ENCODE data around the gene APCDD1. TPM values are rescaled to one million over a fixed set of nuclear protein-coding genes. Genes with fewer than 3 reads are reported as not detected.

The APCDD1 gene
- 0.08 TPM in 1 of 5 replicates, not detected in the others for total RNA-seq (2022; extraction: Qiagen RNA extraction)

GRCh38 chr18:10453806-10454680 lies at the start of gene APCDD1:
TSS of gene APCDD1 (plus strand) at chr18:10454635. CDS start at chr18:10454982, 347 bp downstream.

GRCh38 chr18:10525697-10526560 lies 71.5 kb downstream of the APCDD1 start, which contains the start of gene NAPG:
TSS of gene NAPG (plus strand) at chr18:10526027. CDS start at chr18:10526103, 76 bp downstream.

Other genes starting within 250 kb of the APCDD1 start
- gene NAPG, start 71.4 kb downstream of the APCDD1 start, total RNA-seq (2022; extraction: Qiagen RNA extraction): 8.4 to 13.7 TPM (median 11.3 TPM) in 5 replicates

Measured in A549 treated with Hydrocortisone at 1 μM for 4 hours (cell line).